Right hindlimb (tissue), 1 donor: ENCODE measurements around the gene JMJD6.

Experiments
- DNase-seq: peaks from one replicate; pipeline ENCODE4 v3.0.0-alpha.2; 2018

JMJD6 gene

DNA sequence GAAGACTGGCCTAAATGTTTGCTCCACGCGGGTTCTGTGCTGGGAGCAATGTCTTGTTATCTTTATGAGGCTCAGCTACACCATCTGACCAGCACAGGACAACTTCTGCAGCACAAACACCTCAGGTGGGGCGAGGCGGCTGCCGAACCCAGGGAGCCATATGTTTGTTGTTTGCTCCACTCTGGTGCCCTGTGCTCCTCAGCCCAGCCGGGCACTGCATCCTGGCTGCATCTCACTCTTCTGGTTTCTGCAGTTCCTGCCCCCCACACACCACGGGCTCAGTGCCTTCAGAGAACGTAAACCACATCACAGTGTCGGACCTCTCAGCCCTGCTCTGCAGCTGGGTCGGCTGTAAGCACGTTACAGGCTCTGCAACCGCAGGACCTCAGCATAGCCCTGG, 48.1 kb downstream of the JMJD6 start:
- DNase-seq = no peak

DNA sequence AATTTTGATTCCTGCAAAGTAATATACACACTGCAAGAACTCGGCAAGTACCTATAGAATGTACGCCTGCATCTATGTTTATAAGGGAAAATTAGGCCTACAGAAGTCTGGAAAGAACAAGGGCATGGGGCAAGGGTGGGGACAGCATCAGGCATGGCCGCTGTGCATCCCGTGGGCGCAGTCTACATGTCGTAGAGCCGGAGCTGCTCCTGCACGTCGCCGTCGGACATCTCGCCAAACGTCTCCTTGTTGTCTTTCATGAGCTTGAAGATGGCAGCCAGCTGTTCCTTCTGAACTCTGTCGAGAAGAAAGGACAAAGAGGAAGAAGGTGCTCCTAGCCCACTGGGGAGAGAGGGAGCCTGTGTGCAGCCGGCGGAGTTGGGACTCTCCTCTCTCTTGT, 49.0 kb downstream of the JMJD6 start:
- no peak for DNase-seq

DNA sequence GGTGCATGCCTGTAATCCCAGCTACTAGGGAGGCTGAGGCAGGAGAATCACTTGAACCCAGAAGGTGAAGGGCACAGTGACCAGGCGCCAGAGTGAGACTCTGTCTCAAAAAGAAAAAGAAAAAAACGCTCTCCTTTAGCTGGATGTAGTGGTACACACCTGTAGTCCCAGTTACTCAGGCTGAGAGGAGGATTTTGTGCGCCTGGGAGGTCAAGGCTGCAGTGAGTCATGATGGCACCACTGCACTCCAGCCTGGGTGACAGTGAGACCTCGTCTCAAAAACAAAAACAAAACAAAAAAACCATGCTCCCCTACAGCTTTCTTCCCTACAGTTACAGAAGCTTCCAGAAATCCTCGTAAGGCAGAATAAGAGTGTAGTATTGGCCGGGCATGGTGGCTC, 49.8 kb downstream of the JMJD6 start:
- no peak for DNase-seq

DNA sequence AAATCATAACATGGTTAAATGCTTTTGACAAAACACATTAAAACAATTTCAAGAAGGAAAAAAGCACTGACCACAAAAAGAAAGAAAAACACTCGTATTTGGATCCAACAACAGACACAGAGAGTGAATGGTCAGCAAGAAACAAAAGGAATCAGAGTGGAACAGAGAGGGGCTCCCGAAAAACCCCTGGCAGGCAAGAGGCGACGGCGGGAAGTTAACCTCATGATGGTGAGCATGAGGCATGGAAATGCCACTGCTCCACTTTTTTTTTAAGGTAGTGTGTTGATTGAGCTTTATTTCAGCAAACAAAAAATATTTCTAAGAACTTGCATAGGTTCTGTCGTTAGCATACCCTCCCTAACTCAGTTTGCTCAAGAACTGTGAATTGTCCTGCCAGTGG, 50.8 kb downstream of the JMJD6 start:
- DNase-seq = no peak

DNA sequence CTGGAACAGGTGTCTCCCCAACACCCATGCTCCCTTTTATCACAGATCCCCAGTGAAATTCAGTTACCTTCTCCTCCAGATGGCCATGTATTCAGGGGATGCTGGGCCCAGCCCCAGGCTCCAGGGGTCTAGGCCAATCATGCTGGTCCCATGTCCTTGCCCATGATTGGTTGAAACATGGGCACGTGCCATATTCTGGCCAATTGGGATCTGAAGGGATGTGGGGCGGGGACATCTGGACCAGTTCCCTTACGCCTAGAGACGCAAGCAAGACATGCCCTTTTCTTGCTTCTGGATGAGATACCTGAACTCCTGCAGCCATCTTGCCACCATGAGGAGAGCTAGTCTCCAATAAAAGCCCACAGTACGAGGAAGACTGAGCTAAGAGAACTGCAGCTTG, 51.8 kb downstream of the JMJD6 start:
- DNase-seq = no peak

GRCh38 chr17:76673729-76674128, 52.7 kb downstream of the JMJD6 start:
- no peak for DNase-seq

DNA sequence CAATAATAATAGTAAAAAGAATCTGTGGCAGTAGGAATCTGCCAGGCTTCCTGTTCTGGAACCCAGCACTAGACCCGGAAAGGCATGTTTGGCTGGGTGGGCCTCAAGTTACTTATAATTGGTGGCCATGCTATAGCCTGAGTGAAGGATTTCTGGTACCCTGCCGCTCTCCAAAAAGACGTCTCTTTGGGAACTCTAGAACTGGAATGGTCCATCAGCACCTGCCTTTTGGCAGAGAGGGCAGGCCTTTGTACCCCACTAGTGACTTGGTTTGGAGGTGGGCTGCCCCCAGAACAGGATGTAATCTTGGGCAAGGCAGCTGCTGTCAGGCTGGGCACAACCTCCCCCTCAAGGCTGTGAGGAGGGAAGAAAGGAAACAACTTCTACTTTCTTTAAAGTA, 53.5 kb downstream of the JMJD6 start:
- DNase-seq = no peak

DNA sequence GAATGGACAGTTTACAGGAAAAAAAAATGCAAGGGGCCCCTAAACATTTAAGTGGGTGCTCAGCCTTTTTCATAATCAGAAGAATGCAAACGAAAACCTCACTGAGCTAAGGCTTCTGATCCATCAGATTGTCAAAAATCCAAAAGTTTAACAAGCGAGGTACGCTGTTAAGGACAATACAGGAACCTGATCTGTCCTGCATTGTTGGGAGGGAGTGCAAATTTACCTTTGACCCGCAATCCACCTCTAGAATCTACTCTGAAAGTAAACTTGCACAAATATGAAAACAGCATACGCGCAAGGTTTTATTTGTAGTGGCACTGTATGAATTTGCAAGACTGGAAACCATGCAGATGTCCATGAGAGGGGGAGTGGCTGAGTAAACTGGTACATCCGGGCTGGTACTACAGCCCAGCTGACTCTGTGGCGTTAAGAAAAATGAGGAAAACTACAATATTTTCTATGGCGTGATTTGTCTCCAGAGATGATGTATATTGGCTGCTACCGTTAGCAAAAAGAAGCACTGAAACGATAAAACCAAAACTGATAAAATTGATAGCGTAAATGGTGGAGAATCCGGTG, 54.0 kb downstream of the JMJD6 start:
- no peak for DNase-seq

GRCh38 chr17:76671912-76672262, 54.5 kb downstream of the JMJD6 start:
- no peak for DNase-seq

DNA sequence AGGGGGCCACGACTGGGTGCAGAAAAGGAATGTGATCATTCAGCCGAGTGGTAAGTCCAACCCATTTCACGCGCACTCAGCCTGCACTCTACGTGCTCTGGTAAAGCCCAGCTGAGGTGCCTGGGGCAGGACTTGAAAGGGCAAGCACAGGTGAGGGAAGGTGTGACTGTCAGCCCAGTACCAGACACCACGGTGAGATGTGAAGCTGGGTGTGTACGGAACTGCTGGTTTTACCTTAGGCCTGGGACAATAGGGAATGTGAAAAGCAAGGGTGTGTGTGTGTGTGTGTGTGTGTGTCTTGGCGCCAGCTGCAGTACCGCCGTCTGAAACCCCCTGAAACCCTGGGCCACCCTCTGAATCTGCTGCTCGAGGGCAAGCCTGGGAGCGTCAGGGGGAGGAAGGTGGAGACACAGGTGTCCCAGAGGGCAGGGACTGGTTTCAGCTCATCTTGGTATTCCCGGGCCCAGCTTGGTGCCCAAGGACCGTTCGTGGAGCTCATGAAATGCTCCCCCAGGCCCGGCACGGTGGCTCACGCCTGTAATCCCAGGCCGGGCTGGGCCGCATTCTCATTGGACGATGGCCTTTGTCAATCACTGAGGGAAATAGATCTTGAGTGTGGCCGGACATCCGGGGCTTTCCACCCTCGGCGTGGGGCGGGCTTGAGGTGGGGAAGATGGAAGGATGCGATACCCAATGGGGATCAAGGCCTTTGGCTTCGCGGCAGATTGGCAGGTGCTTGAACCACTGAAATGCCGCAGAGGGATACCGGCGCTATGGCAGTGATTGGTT, 55.1 kb downstream of the JMJD6 start:
- peak; percentile 100 for DNase-seq

GRCh38 chr17:76670718-76671122, 55.7 kb downstream of the JMJD6 start:
- no peak for DNase-seq

GRCh38 chr17:76670020-76670717, 56.2 kb downstream of the JMJD6 start:
- DNase-seq = no peak
